Measurements from ENCODE around the gene SLC37A1.

DNA sequence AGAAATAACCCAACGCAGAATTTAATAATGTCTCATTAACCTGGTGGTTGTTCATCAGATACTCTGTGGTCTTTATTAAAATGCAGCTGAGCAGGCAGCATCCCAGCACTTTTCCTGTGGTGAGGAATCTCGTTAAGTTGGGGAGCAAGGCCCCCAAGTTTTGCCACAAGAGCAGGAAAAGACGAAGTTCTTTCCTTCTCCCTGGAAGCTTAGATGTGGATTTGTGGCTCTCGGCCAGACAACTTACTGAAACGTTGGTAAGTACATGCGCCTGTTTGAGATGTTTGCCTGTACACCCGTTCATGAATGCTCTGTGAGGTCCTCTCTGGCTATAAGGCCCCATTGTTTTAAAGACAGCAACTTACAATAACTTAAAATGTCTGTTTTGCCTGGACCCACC lies 105.5 kb downstream of the SLC37A1 start:
- no peak for TF ChIP-seq CTCF (IDR thresholded peaks at IDR 0.05)
- TF ChIP-seq POLR2A (IDR thresholded peaks at IDR 0.05), result no peak
